GM04503 (cell line): ENCODE data around the gene MYO3B.
A peak's percentile ranks its signal among the peaks of the same experiment; 100 is the strongest.
"Not testable (repeated sequence)": the region's sequence is repeated elsewhere in the genome, so short reads cannot be mapped to it uniquely, and the experiment has no call there.

Experiments used
- DNase-seq: peaks from one replicate; pipeline ENCODE4 v3.0.0-alpha.2; 2012; ENCODE audit warnings: low read depth

The MYO3B gene

GRCh38 chr2:170425281-170425751, 247.4 kb downstream of the MYO3B start:
- peak; percentile 16 for DNase-seq

DNA sequence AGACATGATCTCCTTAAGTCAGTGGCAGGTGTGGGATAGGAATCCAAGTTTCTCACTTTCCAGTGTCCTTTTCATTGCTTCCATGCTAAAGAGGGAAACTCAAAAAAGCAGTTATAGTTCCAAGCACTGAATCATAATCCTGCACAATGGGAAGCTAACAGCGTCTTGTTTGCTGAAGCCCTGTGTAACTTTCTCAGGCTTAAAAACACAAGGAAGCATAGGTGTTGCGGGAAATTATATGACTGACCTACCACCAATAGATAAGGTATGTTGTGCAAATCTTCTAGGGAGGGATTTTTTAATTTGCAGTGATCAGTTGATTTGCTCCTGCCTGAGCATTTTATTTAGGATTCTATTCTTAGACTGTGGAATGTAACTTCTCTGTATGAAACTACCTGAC, 250.9 kb downstream of the MYO3B start:
- no peak for DNase-seq

DNA sequence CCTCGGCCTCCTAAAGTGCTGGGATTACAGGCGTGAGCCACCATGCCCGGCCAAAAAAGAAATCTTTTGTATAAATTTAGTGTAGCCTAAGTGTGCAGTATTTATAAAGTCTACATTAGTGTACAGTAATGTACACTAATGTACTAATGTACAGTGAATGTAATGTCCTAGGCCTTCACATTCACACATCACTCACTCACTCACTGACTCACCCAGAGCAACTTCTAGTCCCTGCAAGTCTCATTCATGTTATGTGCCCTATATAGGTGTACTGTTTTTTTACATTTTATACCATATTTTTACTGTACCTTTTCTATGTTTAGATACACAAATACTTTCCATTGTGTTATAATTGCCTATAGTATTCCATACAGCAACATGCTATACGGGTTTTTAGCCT, 254.9 kb downstream of the MYO3B start:
- no peak for DNase-seq

DNA sequence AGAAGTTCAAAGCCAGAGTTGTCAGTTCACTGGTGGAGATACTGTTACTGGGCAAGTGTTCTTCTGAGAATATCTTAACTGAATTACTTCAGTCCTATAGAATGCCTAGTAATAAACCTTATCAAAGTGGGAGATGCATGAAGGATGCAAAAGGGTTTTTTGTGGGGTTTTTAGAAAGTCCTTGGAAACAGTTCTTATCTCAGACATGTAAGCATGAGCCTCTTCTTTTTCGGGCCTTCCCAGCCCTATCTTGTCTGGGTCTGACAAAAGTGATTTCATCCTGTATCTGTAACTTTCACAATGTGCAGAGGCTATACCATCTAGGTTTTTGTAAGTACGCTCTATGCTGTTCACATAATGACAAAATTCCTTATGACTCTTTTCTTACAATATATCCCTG, 255.5 kb downstream of the MYO3B start:
- no peak for DNase-seq

DNA sequence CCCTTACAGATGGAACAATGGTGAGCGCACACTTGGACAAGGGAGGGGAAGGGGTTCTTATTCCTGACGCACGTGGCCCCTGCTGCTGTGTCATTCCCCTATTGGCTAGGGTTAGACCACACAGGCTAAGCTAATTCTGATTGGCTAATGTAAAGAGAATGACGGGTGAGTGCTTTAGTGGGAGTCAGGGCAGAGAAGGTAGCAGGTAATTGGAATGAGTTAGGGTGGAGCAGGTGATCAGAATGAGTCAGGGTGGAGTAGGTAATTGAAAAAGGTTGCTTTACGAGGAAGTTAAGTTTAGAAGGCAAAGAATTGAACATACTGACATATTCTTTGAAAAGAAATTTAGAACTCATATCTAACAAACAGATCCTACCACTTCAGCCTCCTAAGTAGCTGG, 256.4 kb downstream of the MYO3B start:
- DNase-seq, result not testable (repeated sequence)

GRCh38 chr2:170434900-170435621, 257.1 kb downstream of the MYO3B start:
- DNase-seq, result no peak

GRCh38 chr2:170436077-170436943, 258.4 kb downstream of the MYO3B start:
- no peak for DNase-seq

- no peak for DNase-seq
Measured at GRCh38 chr2:170446078-170446477, 268.1 kb downstream of the MYO3B start.

GRCh38 chr2:170449034-170449433, 271.1 kb downstream of the MYO3B start:
- DNase-seq, result no peak

- no peak for DNase-seq
Measured at GRCh38 chr2:170454471-170455372, 276.8 kb downstream of the MYO3B start.

- no peak for DNase-seq
Measured at GRCh38 chr2:170455617-170456426, 277.9 kb downstream of the MYO3B start.

DNA sequence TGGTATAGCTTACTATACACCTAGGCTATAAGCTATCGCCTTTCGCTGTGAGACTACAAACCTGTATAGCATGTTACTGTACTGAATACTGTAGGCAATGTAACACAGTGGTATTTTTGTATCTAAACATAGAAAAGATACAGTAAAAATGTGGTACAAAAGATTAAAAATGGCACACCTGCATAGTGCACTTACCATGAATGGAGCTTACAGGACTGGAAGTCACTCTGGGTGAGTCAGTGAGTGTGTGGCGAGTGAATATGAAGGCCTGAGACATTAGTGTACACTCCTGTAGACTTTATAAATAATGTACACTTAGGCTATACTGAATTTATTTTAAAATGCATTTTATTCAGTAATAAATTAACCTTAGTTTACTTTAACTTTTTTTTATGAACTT, 279.0 kb downstream of the MYO3B start:
- no peak for DNase-seq

DNA sequence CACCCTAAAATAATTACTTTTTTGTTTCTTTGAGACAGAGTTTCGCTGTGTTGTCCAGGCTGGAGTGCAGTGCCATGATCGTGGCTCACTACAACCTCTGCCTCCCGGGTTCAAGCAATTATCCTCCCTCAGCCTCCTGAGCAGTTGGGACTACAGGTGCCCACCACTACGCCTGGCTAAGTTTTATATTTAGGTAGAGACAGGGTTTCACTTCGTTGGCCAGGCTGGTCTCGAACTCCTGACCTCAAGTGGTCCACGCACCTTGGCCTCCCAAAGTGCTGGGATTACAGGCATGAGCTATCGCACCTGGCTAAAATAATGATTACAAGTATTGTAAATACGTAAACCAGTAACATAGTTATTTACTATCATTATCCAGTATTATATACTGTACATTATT, 279.8 kb downstream of the MYO3B start:
- DNase-seq, result no peak

DNA sequence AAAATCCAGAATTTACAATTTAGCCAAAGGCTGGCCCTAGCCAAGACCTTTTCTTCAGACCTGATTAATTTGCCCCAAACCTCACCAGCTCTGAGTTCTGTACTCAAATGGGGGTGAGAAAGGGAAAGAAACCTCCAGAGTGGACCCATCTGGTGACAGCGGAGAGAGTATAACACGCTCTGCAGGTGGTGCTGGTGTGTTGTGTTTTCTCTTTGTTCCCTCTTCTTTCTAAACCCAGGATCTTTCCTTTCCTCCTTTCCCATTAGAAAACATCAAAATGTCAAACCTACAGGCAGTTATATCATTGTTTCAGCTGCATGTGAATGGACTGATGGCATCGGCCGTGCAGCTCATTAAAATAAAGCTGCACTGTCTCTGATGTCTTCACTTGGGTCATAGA, 283.9 kb downstream of the MYO3B start:
- DNase-seq, result no peak

GRCh38 chr2:170462433-170463205, 284.7 kb downstream of the MYO3B start:
- DNase-seq, result no peak

GRCh38 chr2:170463206-170463537, 285.2 kb downstream of the MYO3B start:
- no peak for DNase-seq

DNA sequence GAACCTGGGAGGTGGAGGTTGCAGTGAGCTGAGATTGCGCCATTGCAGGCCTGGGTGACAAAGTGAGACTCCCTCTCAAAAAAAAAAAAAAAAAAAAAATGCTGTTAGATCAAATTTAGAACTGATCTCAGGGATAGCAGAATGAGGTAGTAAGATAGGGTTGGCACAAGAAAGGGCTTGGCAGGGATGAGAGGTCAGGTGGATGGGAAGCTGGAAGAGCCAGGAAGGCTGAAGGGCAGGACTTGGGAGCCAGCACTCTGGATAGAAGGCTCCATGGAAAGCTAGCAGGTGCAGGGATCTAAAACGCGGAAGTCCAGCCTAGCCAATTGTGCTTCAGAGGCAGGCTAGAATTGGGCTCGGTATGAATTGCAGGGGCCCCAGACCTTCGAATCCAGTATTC, 286.3 kb downstream of the MYO3B start:
- DNase-seq, result no peak

DNA sequence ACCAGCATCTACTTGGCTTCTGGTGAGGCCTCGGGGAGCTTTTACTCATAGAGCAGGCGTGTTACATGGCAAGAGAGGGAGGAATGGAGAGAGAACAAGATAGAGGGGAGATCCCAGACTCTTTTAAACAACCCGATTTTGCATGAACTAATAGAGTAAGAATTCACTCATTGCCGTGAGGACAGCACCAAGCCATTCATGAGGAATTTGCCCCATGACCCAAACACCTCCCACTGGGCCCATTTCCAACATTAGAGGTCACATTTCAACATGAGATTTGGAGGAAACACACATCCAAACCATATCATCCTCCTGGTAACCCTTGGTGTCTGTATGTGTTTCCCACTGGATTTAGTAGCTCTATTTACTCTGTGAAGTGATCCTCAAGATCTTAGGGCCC, 287.3 kb downstream of the MYO3B start:
- no peak for DNase-seq

DNA sequence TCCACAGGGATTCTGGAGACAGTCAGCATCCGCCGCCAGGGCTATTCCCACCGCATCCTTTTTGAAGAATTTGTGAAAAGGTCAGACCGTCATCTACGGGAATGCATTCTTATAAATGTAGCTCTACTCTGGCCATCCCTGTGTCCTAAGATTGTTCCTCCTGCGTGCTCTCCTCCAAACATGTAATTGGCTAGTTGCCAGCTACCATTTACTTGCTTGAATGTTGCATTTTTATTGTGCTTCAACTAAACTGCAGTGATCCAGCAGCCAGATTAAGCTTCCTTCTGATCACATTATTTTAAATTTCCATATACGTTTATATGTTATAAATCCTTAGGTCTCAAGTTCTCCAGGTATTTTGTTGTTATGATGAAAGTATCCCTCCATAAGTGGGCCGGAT, 288.7 kb downstream of the MYO3B start:
- no peak for DNase-seq

GRCh38 chr2:170467568-170468422, 289.8 kb downstream of the MYO3B start:
- no peak for DNase-seq
